ENCODE measurements around the gene FRMD4A.

DNA sequence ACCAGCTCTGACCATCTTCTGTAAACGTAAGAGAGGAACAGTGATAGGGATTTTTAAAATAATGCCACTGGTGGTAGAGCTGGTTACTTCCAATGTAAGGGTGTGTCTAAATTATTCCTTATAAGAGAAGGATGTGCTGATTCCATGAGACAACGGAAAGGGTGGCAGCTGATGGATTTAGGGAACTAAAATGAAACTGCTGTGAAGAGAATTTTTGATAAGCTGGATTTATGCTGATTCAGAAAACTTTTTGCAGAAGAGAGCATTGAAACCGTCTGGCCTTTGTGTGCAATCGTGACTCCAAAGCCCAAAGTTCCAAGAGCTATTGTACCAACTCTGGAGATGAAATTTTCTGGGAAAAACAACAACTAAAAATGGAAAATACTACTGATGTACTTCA is 443.0 kb downstream of the FRMD4A start:
- TF ChIP-seq, protein P1, sequence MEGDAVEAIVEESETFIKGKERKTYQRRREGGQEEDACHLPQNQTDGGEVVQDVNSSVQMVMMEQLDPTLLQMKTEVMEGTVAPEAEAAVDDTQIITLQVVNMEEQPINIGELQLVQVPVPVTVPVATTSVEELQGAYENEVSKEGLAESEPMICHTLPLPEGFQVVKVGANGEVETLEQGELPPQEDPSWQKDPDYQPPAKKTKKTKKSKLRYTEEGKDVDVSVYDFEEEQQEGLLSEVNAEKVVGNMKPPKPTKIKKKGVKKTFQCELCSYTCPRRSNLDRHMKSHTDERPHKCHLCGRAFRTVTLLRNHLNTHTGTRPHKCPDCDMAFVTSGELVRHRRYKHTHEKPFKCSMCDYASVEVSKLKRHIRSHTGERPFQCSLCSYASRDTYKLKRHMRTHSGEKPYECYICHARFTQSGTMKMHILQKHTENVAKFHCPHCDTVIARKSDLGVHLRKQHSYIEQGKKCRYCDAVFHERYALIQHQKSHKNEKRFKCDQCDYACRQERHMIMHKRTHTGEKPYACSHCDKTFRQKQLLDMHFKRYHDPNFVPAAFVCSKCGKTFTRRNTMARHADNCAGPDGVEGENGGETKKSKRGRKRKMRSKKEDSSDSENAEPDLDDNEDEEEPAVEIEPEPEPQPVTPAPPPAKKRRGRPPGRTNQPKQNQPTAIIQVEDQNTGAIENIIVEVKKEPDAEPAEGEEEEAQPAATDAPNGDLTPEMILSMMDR (IDR thresholded peaks at IDR 0.05; ENCODE audit: borderline replicate concordance, extremely low read depth, low read length, poor library complexity, severe bottlenecking) = no peak
- no peak for TF ChIP-seq EZH2 (IDR thresholded peaks at IDR 0.05; ENCODE audit: borderline replicate concordance, low read depth, low read length, severe bottlenecking)
